ENCODE measurements around the gene METTL4. TPM values are rescaled to one million over a fixed set of nuclear protein-coding genes. Genes with fewer than 3 reads are reported as not detected.
"Not testable (repeated sequence)": the region's sequence is repeated elsewhere in the genome, so short reads cannot be mapped to it uniquely, and the experiment has no call there.

METTL4 gene
- total RNA-seq, 1 experiment from 2014 or later = 12.9 TPM

GRCh38 chr18:2549462-2549861 lies 21.8 kb downstream of the METTL4 start:
- no peaks in the 10 kb centered on the region for H3K4me1 ChIP-seq (replicated peaks)
- no peaks in the 10 kb centered on the region for H3K9me3 ChIP-seq (replicated peaks)
- no peak overlapping the region for H3K27ac ChIP-seq

DNA sequence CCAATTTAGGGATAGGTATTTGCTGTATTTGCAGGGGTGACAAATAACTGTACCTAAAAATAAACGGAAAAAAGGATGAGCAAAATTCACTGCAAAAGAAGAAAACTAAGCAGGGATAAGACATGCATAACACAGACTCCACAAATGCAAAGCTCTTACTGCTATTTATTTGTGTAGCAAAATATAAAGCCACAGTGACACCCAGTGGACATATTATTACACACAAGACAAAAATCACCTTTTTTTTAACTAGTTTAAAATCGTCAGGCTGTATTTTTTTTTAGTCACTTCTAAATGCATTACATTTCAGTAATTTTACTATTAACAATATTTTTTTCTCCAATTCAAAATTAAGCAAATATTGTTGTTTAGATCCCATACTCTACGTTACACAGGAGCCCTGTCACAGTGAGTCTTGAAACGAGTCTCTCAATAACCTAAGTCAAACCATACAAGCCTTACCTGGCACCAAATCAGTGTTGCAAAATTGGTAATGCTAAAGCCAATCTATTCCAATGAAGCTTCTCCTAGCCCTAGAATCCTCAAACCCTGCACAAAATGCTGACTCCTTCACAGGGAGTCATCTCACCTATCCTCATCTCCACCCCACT lies 23.7 kb downstream of the METTL4 start:
- Histone ChIP-seq H3K36me3 (peaks cover 3% of the 10 kb centered on the region; the same call in 1 of the 2 replicates), H3K27ac (no peak overlapping the region), H3K27me3 (replicated peaks) (no peaks in the 10 kb centered on the region), H3K4me3 (no peak overlapping the region), H3K9me3 (replicated peaks) (no peaks in the 10 kb centered on the region), H3K4me1 (replicated peaks) (no peaks in the 10 kb centered on the region)
- DNase-seq (ENCODE audit: low read depth in 1 of 2, low spot score in 2 of 2) = peak in 1 of 2 experiments; percentile 37

More at GRCh38 chr18:2549462-2549861, 21.8 kb downstream of the METTL4 start:
- Histone ChIP-seq H3K4me3 (no peak overlapping the region), H3K36me3 (peaks cover 6% of the 10 kb centered on the region), H3K27me3 (replicated peaks) (no peaks in the 10 kb centered on the region)
- no peak for DNase-seq (ENCODE audit: low read depth in 1 of 2, low spot score in 2 of 2)

DNA sequence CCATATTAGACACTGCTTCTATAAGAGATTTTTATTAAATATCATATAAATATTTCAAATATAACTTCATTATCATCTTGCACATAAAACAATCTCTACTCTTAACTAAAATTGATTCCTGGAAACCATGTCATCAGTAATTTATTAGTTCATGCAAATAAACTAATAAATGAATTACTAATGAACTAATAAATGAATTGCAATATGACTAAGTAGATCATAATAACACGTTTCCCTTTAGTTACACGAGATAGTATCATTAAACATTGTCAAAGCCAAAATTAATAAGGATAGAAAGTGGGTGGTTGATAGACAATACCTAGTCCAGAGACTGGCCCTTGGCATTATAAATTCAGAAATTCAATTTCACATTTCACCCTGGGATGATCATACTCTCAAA lies 26.1 kb downstream of the METTL4 start:
- Histone ChIP-seq H3K9me3 (replicated peaks) (no peaks in the 10 kb centered on the region), H3K27me3 (replicated peaks) (no peaks in the 10 kb centered on the region), H3K4me3 (no peak overlapping the region), H3K27ac (no peak overlapping the region), H3K36me3 (peaks cover 9% of the 10 kb centered on the region; the same call in 1 of the 2 replicates), H3K4me1 (replicated peaks) (no peaks in the 10 kb centered on the region; the same call in 1 of the 2 replicates)
- no peak for DNase-seq (ENCODE audit: low read depth in 1 of 2, low spot score in 2 of 2)

- H3K4me1 ChIP-seq (replicated peaks); DNase-seq (ENCODE audit: low read depth in 1 of 2, low spot score in 2 of 2); H3K9me3 ChIP-seq (replicated peaks); H3K27me3 ChIP-seq (replicated peaks); H3K27ac ChIP-seq; H3K36me3 ChIP-seq; H3K4me3 ChIP-seq: not testable (repeated sequence)
Observed at GRCh38 chr18:2541925-2542563, 29.3 kb downstream of the METTL4 start.

- H3K9me3 ChIP-seq (replicated peaks) = no peaks in the 10 kb centered on the region
- no peak for DNase-seq (ENCODE audit: low read depth in 1 of 2, low spot score in 2 of 2)
- H3K4me1 ChIP-seq (replicated peaks) = peaks cover 18% of the 10 kb centered on the region
- H3K4me3 ChIP-seq = no peak overlapping the region
- no peaks in the 10 kb centered on the region for H3K27me3 ChIP-seq (replicated peaks)
- peaks cover 6% of the 10 kb centered on the region; the same call in 1 of the 2 replicates for H3K36me3 ChIP-seq
- H3K27ac ChIP-seq = no peak overlapping the region
Observed at GRCh38 chr18:2540575-2540974, 30.7 kb downstream of the METTL4 start.

DNA sequence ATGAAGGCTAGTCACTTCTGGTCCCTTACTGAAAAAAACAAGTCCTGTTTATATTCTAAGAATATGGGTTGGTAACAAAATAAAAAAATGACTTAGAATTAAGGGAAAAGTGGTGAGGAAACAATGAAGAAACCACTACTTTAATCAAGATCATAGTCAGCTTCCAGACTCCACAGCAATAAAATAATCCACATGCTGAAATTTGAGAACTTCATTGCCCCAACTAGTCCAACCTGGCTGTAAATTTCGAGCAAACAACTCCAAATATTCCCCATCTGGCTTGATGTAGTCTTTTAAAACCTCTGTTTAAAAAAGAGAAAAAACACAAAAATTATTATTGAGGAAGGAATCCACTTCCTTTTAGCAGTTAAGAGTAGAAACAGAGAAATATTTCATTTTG lies 32.5 kb downstream of the METTL4 start:
- Histone ChIP-seq H3K27me3 (replicated peaks) (no peaks in the 10 kb centered on the region), H3K9me3 (replicated peaks) (no peaks in the 10 kb centered on the region), H3K36me3 (peaks cover 9% of the 10 kb centered on the region; the same call in 1 of the 2 replicates), H3K4me1 (replicated peaks) (peaks cover 18% of the 10 kb centered on the region), H3K4me3 (no peak overlapping the region), H3K27ac (no peak overlapping the region)
- no peak for DNase-seq (ENCODE audit: low read depth in 1 of 2, low spot score in 2 of 2)

GRCh38 chr18:2538236-2538635 lies 33.1 kb downstream of the METTL4 start:
- no peak overlapping the region for H3K4me3 ChIP-seq
- peaks cover 18% of the 10 kb centered on the region for H3K4me1 ChIP-seq (replicated peaks)
- no peak for DNase-seq (ENCODE audit: low read depth in 1 of 2, low spot score in 2 of 2)
- H3K9me3 ChIP-seq (replicated peaks) = no peaks in the 10 kb centered on the region
- peaks cover 9% of the 10 kb centered on the region; the same call in 1 of the 2 replicates for H3K36me3 ChIP-seq
- H3K27me3 ChIP-seq (replicated peaks) = no peaks in the 10 kb centered on the region
- no peak overlapping the region for H3K27ac ChIP-seq

DNA sequence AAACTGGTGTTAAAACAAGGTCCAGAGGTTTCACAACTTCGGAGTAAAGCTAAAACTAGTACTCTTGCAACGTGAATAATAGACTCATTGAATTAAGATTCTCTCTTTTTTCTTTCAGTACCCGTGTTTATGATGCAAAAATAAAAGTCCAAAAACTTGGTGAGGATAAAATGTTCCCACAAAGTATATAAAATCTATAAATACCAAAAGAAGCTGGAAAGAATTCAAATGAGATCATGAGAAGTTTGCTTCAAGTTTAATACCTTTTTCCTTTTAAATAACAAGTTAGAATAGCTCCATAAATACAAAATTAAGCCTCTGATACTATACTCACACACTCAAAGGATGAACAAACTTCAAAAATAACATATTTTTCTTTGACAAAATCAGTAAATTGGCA lies 34.0 kb downstream of the METTL4 start:
- Histone ChIP-seq H3K27me3 (replicated peaks) (no peaks in the 10 kb centered on the region), H3K4me3 (no peak overlapping the region), H3K27ac (peak overlapping the region; percentile 68), H3K36me3 (peaks cover 9% of the 10 kb centered on the region; the same call in 1 of the 2 replicates), H3K4me1 (replicated peaks) (peaks cover 18% of the 10 kb centered on the region), H3K9me3 (replicated peaks) (no peaks in the 10 kb centered on the region)
- no peak for DNase-seq (ENCODE audit: low read depth in 1 of 2, low spot score in 2 of 2)

GRCh38 chr18:2536493-2536892 lies 34.8 kb downstream of the METTL4 start:
- H3K4me3 ChIP-seq = no peak overlapping the region
- H3K36me3 ChIP-seq = peaks cover 9% of the 10 kb centered on the region; the same call in 1 of the 2 replicates
- DNase-seq (ENCODE audit: low read depth in 1 of 2, low spot score in 2 of 2) = peak; percentile 49 to 63
- H3K27ac ChIP-seq = peak overlapping the region; percentile 68
- 0 out of 2 replicates have a peak, but pooled peaks cover 3% of the 10 kb centered on the region for H3K9me3 ChIP-seq (replicated peaks)
- peaks cover 18% of the 10 kb centered on the region for H3K4me1 ChIP-seq (replicated peaks)
- H3K27me3 ChIP-seq (replicated peaks) = no peaks in the 10 kb centered on the region

DNA sequence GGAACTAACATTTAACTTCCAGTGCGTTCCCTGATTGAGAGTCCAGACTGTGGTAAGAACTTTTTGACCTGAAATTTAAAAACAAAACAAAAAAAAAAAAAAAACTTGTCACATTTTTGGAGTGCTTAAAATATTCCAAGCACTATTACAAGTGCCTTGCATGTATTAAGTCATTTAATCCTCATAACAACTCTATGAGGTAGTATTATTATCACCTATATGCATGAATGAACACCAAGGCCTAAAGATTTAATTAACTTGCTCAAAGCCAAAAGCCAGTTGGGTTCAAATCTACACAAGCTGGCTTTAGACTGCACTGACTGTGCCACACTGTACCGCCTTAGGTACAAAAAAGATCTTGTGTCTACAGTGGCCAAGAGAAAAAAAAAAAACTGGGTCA lies 35.2 kb downstream of the METTL4 start:
- DNase-seq (ENCODE audit: low read depth in 1 of 2, low spot score in 2 of 2) = no peak
- Histone ChIP-seq H3K9me3 (replicated peaks) (0 out of 2 replicates have a peak, but pooled peaks cover 3% of the 10 kb centered on the region), H3K4me3 (no peak overlapping the region), H3K27me3 (replicated peaks) (no peaks in the 10 kb centered on the region), H3K27ac (peak overlapping the region; percentile 68), H3K4me1 (replicated peaks) (peaks cover 18% of the 10 kb centered on the region), H3K36me3 (peaks cover 9% of the 10 kb centered on the region; the same call in 1 of the 2 replicates)

DNA sequence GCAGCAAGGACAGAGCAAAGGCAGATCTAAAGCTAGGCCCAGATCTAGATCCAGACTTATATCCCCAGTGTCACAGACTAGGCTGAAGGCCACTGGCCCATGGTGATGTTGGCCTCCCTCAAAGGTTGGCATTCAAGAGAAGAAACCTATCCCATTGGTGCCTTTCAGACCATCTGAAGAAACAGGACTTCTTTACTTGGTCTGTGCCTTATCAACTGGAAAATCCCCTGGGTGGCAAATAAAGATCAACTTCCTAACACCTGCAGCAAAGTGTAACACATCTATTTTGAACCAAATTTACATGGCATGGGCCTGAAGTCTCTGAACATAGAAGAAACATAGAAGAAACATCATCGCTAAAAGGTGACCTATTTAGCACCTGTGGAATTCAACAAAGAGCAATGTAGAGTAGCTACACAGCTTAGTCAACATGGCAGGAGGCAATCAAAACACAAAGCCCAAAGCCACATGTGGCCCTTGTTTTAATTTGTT lies 35.8 kb downstream of the METTL4 start:
- Histone ChIP-seq H3K27ac (no peak overlapping the region), H3K4me1 (replicated peaks) (peaks cover 18% of the 10 kb centered on the region), H3K36me3 (peaks cover 6% of the 10 kb centered on the region; the same call in 1 of the 2 replicates), H3K4me3 (no peak overlapping the region), H3K27me3 (replicated peaks) (no peaks in the 10 kb centered on the region), H3K9me3 (replicated peaks) (0 out of 2 replicates have a peak, but pooled peaks cover 3% of the 10 kb centered on the region)
- DNase-seq (ENCODE audit: low read depth in 1 of 2, low spot score in 2 of 2) = no peak

DNA sequence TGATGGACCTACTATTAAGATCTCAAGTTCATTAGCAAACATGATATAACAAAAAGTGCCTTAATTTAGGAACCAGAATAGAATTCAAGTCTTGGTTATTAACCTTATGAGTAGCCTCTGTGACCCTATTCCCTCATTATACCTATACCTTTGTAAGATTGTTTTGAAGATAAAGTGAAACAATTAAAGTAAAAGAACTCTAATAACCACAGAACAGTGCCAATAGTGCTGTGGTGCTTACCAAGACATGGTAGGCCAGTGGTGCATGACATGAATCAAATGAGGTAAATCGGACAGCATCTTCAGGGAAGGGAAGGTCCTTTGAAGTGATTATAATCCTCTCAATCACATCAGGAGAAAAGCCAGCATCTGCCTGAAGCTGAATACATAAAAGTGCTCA lies 36.4 kb downstream of the METTL4 start:
- H3K4me1 ChIP-seq (replicated peaks) = peaks cover 18% of the 10 kb centered on the region
- no peak overlapping the region for H3K4me3 ChIP-seq
- 0 out of 2 replicates have a peak, but pooled peaks cover 3% of the 10 kb centered on the region for H3K9me3 ChIP-seq (replicated peaks)
- H3K27ac ChIP-seq = no peak overlapping the region
- H3K36me3 ChIP-seq = 0 out of 2 replicates have a peak, but pooled peaks cover 3% of the 10 kb centered on the region
- DNase-seq (ENCODE audit: low read depth in 1 of 2, low spot score in 2 of 2) = no peak
- no peaks in the 10 kb centered on the region for H3K27me3 ChIP-seq (replicated peaks)

- Histone ChIP-seq H3K27ac (no peak overlapping the region), H3K27me3 (replicated peaks) (no peaks in the 10 kb centered on the region)
- DNase-seq (ENCODE audit: low read depth in 1 of 2, low spot score in 2 of 2) = no peak
Observed at GRCh38 chr18:2532797-2533196, 38.5 kb downstream of the METTL4 start.

DNA sequence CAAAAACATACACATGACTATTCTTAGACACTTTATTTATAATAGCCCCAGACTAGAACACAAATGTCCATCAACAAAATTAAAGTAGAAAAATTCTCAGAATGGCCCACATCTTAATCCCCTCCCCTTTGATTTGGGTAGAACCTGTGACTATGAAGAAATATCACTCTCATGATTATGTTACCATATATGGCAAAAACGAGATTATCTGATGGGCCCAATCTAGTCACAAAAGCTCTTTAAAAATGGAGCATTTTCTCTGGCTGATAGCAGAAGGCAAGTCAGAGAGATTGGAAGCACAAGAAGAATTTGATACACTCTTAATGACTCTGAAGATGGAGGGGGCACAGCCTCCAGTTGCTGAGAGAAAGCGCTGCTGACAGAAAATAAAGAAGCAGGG lies 39.6 kb downstream of the METTL4 start:
- H3K27me3 ChIP-seq (replicated peaks) = no peaks in the 10 kb centered on the region
- H3K36me3 ChIP-seq = 0 out of 2 replicates have a peak, but pooled peaks cover 3% of the 10 kb centered on the region
- no peak for DNase-seq (ENCODE audit: low read depth in 1 of 2, low spot score in 2 of 2)
- no peak overlapping the region for H3K27ac ChIP-seq
- 0 out of 2 replicates have a peak, but pooled peaks cover 3% of the 10 kb centered on the region for H3K9me3 ChIP-seq (replicated peaks)
- peaks cover 8% of the 10 kb centered on the region for H3K4me1 ChIP-seq (replicated peaks)
- no peak overlapping the region for H3K4me3 ChIP-seq

More at GRCh38 chr18:2532797-2533196, 38.5 kb downstream of the METTL4 start:
- 0 out of 2 replicates have a peak, but pooled peaks cover 3% of the 10 kb centered on the region for H3K36me3 ChIP-seq
- 0 out of 2 replicates have a peak, but pooled peaks cover 3% of the 10 kb centered on the region for H3K9me3 ChIP-seq (replicated peaks)
- H3K4me1 ChIP-seq (replicated peaks) = peaks cover 18% of the 10 kb centered on the region
- no peak overlapping the region for H3K4me3 ChIP-seq

Data from SJSA1 (cell line).